Sigmoid colon (tissue), 7 donors: ENCODE data around the gene USH2A. TPM values are rescaled to one million over a fixed set of nuclear protein-coding genes. Genes with fewer than 3 reads are reported as not detected.

Experiments used
- DNase-seq: peaks from one replicate; pipeline ENCODE4 v3.0.0-alpha.2; 2019
- H3K27ac ChIP-seq, 4 donors: fragments of 200-600 bp; sonication (generic); one replicate each; pipeline ENCODE4 v1.5.1; 2016 to 2019; ENCODE audit warnings: mild to moderate bottlenecking in 1 of 4
- H3K27me3 ChIP-seq, 3 donors: fragments of 200-600 bp; sonication (generic); one replicate each; pipeline ENCODE4 v1.5.1; 2019; ENCODE audit warnings: mild to moderate bottlenecking in 1 of 3
- H3K36me3 ChIP-seq, 4 donors: fragments of 200-600 bp; sonication (generic); one replicate each; pipeline ENCODE4 v1.5.1; 2016 to 2019
- H3K4me1 ChIP-seq, 4 donors: fragments of 200-600 bp; sonication (generic); one replicate each; pipeline ENCODE4 v1.5.1; 2017 to 2019
- H3K4me3 ChIP-seq, 4 donors: fragments of 200-600 bp; sonication (generic); one replicate each; pipeline ENCODE4 v1.5.1; 2017 to 2019; ENCODE audit warnings: mild to moderate bottlenecking in 2 of 4, moderate library complexity in 1 of 4
- H3K9me3 ChIP-seq, 4 donors: fragments of 200-600 bp in 3 of 4; sonication (generic) in 3 of 4; one replicate each; pipeline versions ENCODE4 v1.5.1 to v1.6.1; 2013 to 2019
- CTCF ChIP-seq, 4 experiments: fragments of 450-650 bp in 3 of 4; fragments of 200-600 bp in 1 of 4; IDR thresholded peaks; one replicate each; pipeline ENCODE4 v1.5.1; 2016 to 2019; ENCODE audit warnings: antibody characterized with exemption in 4 of 4, mild to moderate bottlenecking in 3 of 4, moderate library complexity in 2 of 4
- EP300 ChIP-seq, 4 donors: sonication (generic); formaldehyde crosslinking; IDR thresholded peaks; one replicate each; pipeline ENCODE4 v1.6.1; 2017; ENCODE audit warnings: antibody characterized with exemption in 4 of 4
- POLR2A ChIP-seq, 2 donors: fragments of 450-650 bp; IDR thresholded peaks; one replicate each; pipeline ENCODE4 v1.6.1; 2016; ENCODE audit warnings: antibody characterized with exemption in 2 of 2, mild to moderate bottlenecking in 2 of 2, moderate library complexity in 2 of 2
- POLR2AphosphoS5 ChIP-seq, 4 donors: sonication (generic); formaldehyde crosslinking; IDR thresholded peaks; one replicate each; pipeline ENCODE4 v1.6.1; 2017; ENCODE audit warnings: antibody characterized with exemption in 4 of 4
- WGBS, 2 donors: extraction: QIAGEN DNeasy Blood & Tissue Kit; methylation state at CpG; one replicate each; pipeline ENCODE4 v1.1.7; 2013; 5-methylcytosine and 5-hydroxymethylcytosine counted together
- intact Hi-C: fragments of 100-400 bp; cut with DNase I; formaldehyde crosslinking; loops from one replicate; pipeline ENCODE4 v1.15.1; 2023
- polyA plus RNA-seq, 3 donors: library from polyadenylated mRNA; stranded (reverse); fragments of 200-250 nt; gene quantifications; one replicate each; pipeline ENCODE4 v1.2.3, GENCODE V29; 2013
- total RNA-seq, 4 donors: library from RNA; depleted of rRNA; stranded (reverse); fragments of >200 nt; gene quantifications; one replicate each; pipeline ENCODE4 v1.1.0, GENCODE V29; 2016
- donor health status: healthy with polysubstance abuse.
- donor health status: Bipolar disorder and iron deficiency.
- donor health status: healthy.

The USH2A gene
- total and polyA plus RNA-seq, 7 donors = under 0.01 TPM; not detected in 6

- H3K4me1 ChIP-seq = no peaks in the 10 kb centered on the region
- H3K36me3 ChIP-seq = no peaks in the 10 kb centered on the region
- H3K9me3 ChIP-seq = no peaks in the 10 kb centered on the region
- H3K4me3 ChIP-seq = no peak overlapping the region
- DNase-seq = no peak
- 0 to 74% methylated on average over 2 of the region's 2 CpGs for WGBS, 2 donors
- H3K27ac ChIP-seq = no peak overlapping the region
- intact Hi-C loops = no loop called here
- H3K27me3 ChIP-seq = no peaks in the 10 kb centered on the region
- no peak for TF ChIP-seq EP300 (IDR thresholded peaks at IDR 0.05)
- TF ChIP-seq POLR2AphosphoS5 (IDR thresholded peaks at IDR 0.05) = no peak
- no peak for TF ChIP-seq CTCF (IDR thresholded peaks at IDR 0.05)
- no peak for TF ChIP-seq POLR2A (IDR thresholded peaks at IDR 0.05)
Measured at GRCh38 chr1:216123446-216124191, 299.6 kb downstream of the USH2A start.

GRCh38 chr1:216119600-216119999, 303.6 kb downstream of the USH2A start:
- WGBS, 2 donors = 20 to 44% methylated on average over 2 of the region's 2 CpGs
- intact Hi-C loops = no loop called here
- no peaks in the 10 kb centered on the region for H3K9me3 ChIP-seq
- TF ChIP-seq POLR2AphosphoS5 (IDR thresholded peaks at IDR 0.05) = no peak
- H3K4me1 ChIP-seq = no peaks in the 10 kb centered on the region
- H3K27me3 ChIP-seq = no peaks in the 10 kb centered on the region
- H3K4me3 ChIP-seq = no peak overlapping the region
- no peaks in the 10 kb centered on the region for H3K36me3 ChIP-seq
- no peak for DNase-seq
- no peak overlapping the region for H3K27ac ChIP-seq

- intact Hi-C loops = no loop called here
- no peak for DNase-seq
- TF ChIP-seq EP300 (IDR thresholded peaks at IDR 0.05) = no peak
- no peak for TF ChIP-seq POLR2A (IDR thresholded peaks at IDR 0.05)
- no peak for TF ChIP-seq CTCF (IDR thresholded peaks at IDR 0.05)
- no peak for TF ChIP-seq POLR2AphosphoS5 (IDR thresholded peaks at IDR 0.05)
Measured at GRCh38 chr1:216114180-216114579, 309.1 kb downstream of the USH2A start.

GRCh38 chr1:216113181-216113580, 310.1 kb downstream of the USH2A start:
- Histone ChIP-seq H3K27me3 (no peaks in the 10 kb centered on the region), H3K4me3 (no peak overlapping the region), H3K4me1 (no peaks in the 10 kb centered on the region), H3K9me3 (no peaks in the 10 kb centered on the region), H3K27ac (no peak overlapping the region), H3K36me3 (no peaks in the 10 kb centered on the region)
- TF ChIP-seq POLR2A (IDR thresholded peaks at IDR 0.05) (no peak), EP300 (IDR thresholded peaks at IDR 0.05) (no peak), CTCF (IDR thresholded peaks at IDR 0.05) (no peak), POLR2AphosphoS5 (IDR thresholded peaks at IDR 0.05) (no peak)
- DNase-seq = no peak
- intact Hi-C loops = no loop called here
- WGBS, 2 donors = 87 to 89% methylated on average over 4 of the region's 4 CpGs

More at GRCh38 chr1:216114180-216114579, 309.1 kb downstream of the USH2A start:
- Histone ChIP-seq H3K4me3 (no peak overlapping the region), H3K27ac (no peak overlapping the region), H3K9me3 (no peaks in the 10 kb centered on the region), H3K36me3 (no peaks in the 10 kb centered on the region), H3K27me3 (no peaks in the 10 kb centered on the region), H3K4me1 (no peaks in the 10 kb centered on the region)

GRCh38 chr1:216111842-216112241, 311.4 kb downstream of the USH2A start:
- no peaks in the 10 kb centered on the region for H3K27me3 ChIP-seq
- no peaks in the 10 kb centered on the region for H3K36me3 ChIP-seq
- intact Hi-C loops = no loop called here
- no peak overlapping the region for H3K27ac ChIP-seq
- TF ChIP-seq EP300 (IDR thresholded peaks at IDR 0.05) (no peak), POLR2A (IDR thresholded peaks at IDR 0.05) (no peak), POLR2AphosphoS5 (IDR thresholded peaks at IDR 0.05) (no peak), CTCF (IDR thresholded peaks at IDR 0.05) (no peak)
- DNase-seq = no peak
- 59 to 70% methylated on average over 2 of the region's 2 CpGs for WGBS, 2 donors
- H3K9me3 ChIP-seq = no peaks in the 10 kb centered on the region
- H3K4me1 ChIP-seq = no peaks in the 10 kb centered on the region
- no peak overlapping the region for H3K4me3 ChIP-seq
